WTC11 (cell line): ENCODE data around the gene MYH11. TPM values are rescaled to one million over a fixed set of nuclear protein-coding genes. Genes with fewer than 3 reads are reported as not detected.
"Not testable (repeated sequence)": the region's sequence is repeated elsewhere in the genome, so short reads cannot be mapped to it uniquely, and the experiment has no call there.

Experiments
- ATAC-seq: fragments of 200-7000 bp; cut with Tn5 transposase; 2 replicates; pipeline ENCODE4 v1.10.0; 2021; ENCODE audit warnings: mild to moderate bottlenecking, moderate library complexity
- CTCF ChIA-PET: fragments of 300-600 bp; sonication (Branson Sonifier 250); formaldehyde crosslinking; loops from one replicate; lab custom pipeline; 2021; ENCODE audit warnings: antibody characterized with exemption; lab: Charles Lee
- POLR2A ChIA-PET: fragments of 350-600 bp; sonication (Branson Sonifier 250); formaldehyde crosslinking; loops from one replicate; lab custom pipeline; 2021; ENCODE audit warnings: antibody characterized with exemption; lab: Charles Lee
- DNase-seq: peaks from one replicate; pipeline ENCODE4 v3.0.0; 2021; ENCODE audit warnings: low spot score
- H3K27ac Mint-ChIP-seq: 2 replicates; pipeline ENCODE4 v1.8.0; 2021; ENCODE audit warnings: mixed read lengths
- H3K27me3 Mint-ChIP-seq: 2 replicates; pipeline ENCODE4 v1.8.0; 2021; ENCODE audit warnings: low read depth, mild to moderate bottlenecking, moderate library complexity, mixed read lengths
- H3K36me3 Mint-ChIP-seq: 2 replicates; pipeline ENCODE4 v1.8.0; 2021; ENCODE audit warnings: mixed read lengths
- H3K4me1 Mint-ChIP-seq: 2 replicates; pipeline ENCODE4 v1.8.0; 2022; ENCODE audit warnings: mixed read lengths
- H3K4me3 Mint-ChIP-seq: 2 replicates; pipeline ENCODE4 v1.8.0; 2021; ENCODE audit warnings: mild to moderate bottlenecking, moderate library complexity, mixed read lengths
- H3K9me3 Mint-ChIP-seq: 2 replicates; pipeline ENCODE4 v1.8.0; 2021; ENCODE audit warnings: mixed read lengths
- ATF1 ChIP-seq: sonication (generic); formaldehyde crosslinking; IDR thresholded peaks from 2 replicates; pipeline ENCODE4 v1.8.1; 2023; ENCODE audit warnings: mild to moderate bottlenecking, moderate library complexity, missing genetic modification reagents
- CBFB ChIP-seq: sonication (generic); formaldehyde crosslinking; IDR thresholded peaks from 2 replicates; pipeline ENCODE4 v1.8.1; 2022; ENCODE audit warnings: mild to moderate bottlenecking, low read depth, missing genetic modification reagents
- CREB1 ChIP-seq: sonication (generic); formaldehyde crosslinking; IDR thresholded peaks from 2 replicates; pipeline ENCODE4 v1.8.0; 2023; ENCODE audit warnings: mild to moderate bottlenecking, missing genetic modification reagents
- FOXJ3 ChIP-seq: sonication (generic); formaldehyde crosslinking; IDR thresholded peaks from 2 replicates; pipeline ENCODE4 v1.9.0; 2021; ENCODE audit warnings: missing genetic modification reagents, mild to moderate bottlenecking, borderline replicate concordance
- GRHL2 ChIP-seq: fragments of 250-450 bp; sonication (Bioruptor Pico); IDR thresholded peaks from 2 replicates; pipeline ENCODE4 v1.8.0; 2022; ENCODE audit warnings: mild to moderate bottlenecking, moderate library complexity; ENCODE audit not compliant: insufficient replicate concordance, severe bottlenecking
- GTF2I ChIP-seq: fragments of 250-450 bp; sonication (Bioruptor Pico); conservative IDR thresholded peaks from 2 replicates; pipeline ENCODE4 v1.4.0; 2021; ENCODE audit warnings: mild to moderate bottlenecking
- IRF2 ChIP-seq: sonication (generic); formaldehyde crosslinking; IDR thresholded peaks from 2 replicates; pipeline ENCODE4 v1.8.0; 2022; ENCODE audit warnings: low read depth, missing genetic modification reagents, borderline replicate concordance
- MXD4 ChIP-seq: fragments of 250-450 bp; sonication (Bioruptor Pico); IDR thresholded peaks from 2 replicates; pipeline ENCODE4 v1.8.0; 2021; ENCODE audit warnings: mild to moderate bottlenecking, moderate library complexity, borderline replicate concordance
- RELA ChIP-seq: sonication (generic); formaldehyde crosslinking; IDR thresholded peaks from 2 replicates; pipeline ENCODE4 v1.8.1; 2022; ENCODE audit warnings: missing genetic modification reagents, mild to moderate bottlenecking, borderline replicate concordance
- RORB ChIP-seq: fragments of 250-450 bp; sonication (Bioruptor Pico); IDR thresholded peaks from 2 replicates; pipeline ENCODE4 v1.9.0; 2021; ENCODE audit warnings: mild to moderate bottlenecking
- SMAD3 ChIP-seq: sonication (generic); formaldehyde crosslinking; IDR thresholded peaks from 2 replicates; pipeline ENCODE4 v1.8.0; 2022; ENCODE audit warnings: missing genetic modification reagents, mild to moderate bottlenecking, borderline replicate concordance
- SP1 ChIP-seq: sonication (generic); formaldehyde crosslinking; conservative IDR thresholded peaks from 2 replicates; pipeline ENCODE4 v1.8.1; 2022; ENCODE audit warnings: missing genetic modification reagents
- ZBTB21 ChIP-seq: sonication (generic); formaldehyde crosslinking; IDR thresholded peaks from 2 replicates; pipeline ENCODE4 v1.8.1; 2023; ENCODE audit warnings: mild to moderate bottlenecking, missing genetic modification reagents, borderline replicate concordance
- ZNF121 ChIP-seq: sonication (generic); formaldehyde crosslinking; IDR thresholded peaks from 2 replicates; pipeline ENCODE4 v1.8.0; 2023; ENCODE audit warnings: missing genetic modification reagents
- ZNF138 ChIP-seq: sonication (generic); formaldehyde crosslinking; conservative IDR thresholded peaks from 2 replicates; pipeline ENCODE4 v1.8.1; 2022; ENCODE audit warnings: mild to moderate bottlenecking, moderate library complexity, missing genetic modification reagents
- ZNF232 ChIP-seq: sonication (generic); formaldehyde crosslinking; IDR thresholded peaks from 2 replicates; pipeline ENCODE4 v1.8.0; 2022; ENCODE audit warnings: mild to moderate bottlenecking, missing genetic modification reagents
- ZNF317 ChIP-seq: sonication (generic); formaldehyde crosslinking; IDR thresholded peaks from 2 replicates; pipeline ENCODE4 v1.8.1; 2023; ENCODE audit warnings: low read depth, mild to moderate bottlenecking, moderate library complexity, missing genetic modification reagents, borderline replicate concordance
- total RNA-seq: library from RNA; stranded (reverse); gene quantifications from 3 replicates; pipeline ENCODE4 v1.2.3, GENCODE V29; 2021
- TF ChIP-seq, protein P1 (sequence below): sonication (generic); formaldehyde crosslinking; IDR thresholded peaks from 2 replicates; pipeline ENCODE4 v1.8.1; 2023; ENCODE audit warnings: mild to moderate bottlenecking, missing genetic modification reagents, borderline replicate concordance
- TF ChIP-seq, protein P2 (sequence below): sonication (generic); formaldehyde crosslinking; IDR thresholded peaks from 2 replicates; pipeline ENCODE4 v1.8.0; 2022; ENCODE audit warnings: mild to moderate bottlenecking, missing genetic modification reagents
- TF ChIP-seq, protein P3 (sequence below): fragments of 250-450 bp; sonication (Bioruptor Pico); IDR thresholded peaks from 2 replicates; pipeline ENCODE4 v2.1.2; 2022; ENCODE audit warnings: mild to moderate bottlenecking, moderate library complexity
- TF ChIP-seq, protein P4 (sequence below): sonication (generic); formaldehyde crosslinking; IDR thresholded peaks from 2 replicates; pipeline ENCODE4 v1.8.0; 2023; ENCODE audit warnings: missing genetic modification reagents, mild to moderate bottlenecking, borderline replicate concordance
- TF ChIP-seq, protein P5 (sequence below): sonication (generic); formaldehyde crosslinking; IDR thresholded peaks from 2 replicates; pipeline ENCODE4 v1.8.1; 2023; ENCODE audit warnings: mild to moderate bottlenecking, missing genetic modification reagents

MYH11 gene
- total RNA-seq, 1 experiment from 2014 or later: 0.74 TPM

DNA sequence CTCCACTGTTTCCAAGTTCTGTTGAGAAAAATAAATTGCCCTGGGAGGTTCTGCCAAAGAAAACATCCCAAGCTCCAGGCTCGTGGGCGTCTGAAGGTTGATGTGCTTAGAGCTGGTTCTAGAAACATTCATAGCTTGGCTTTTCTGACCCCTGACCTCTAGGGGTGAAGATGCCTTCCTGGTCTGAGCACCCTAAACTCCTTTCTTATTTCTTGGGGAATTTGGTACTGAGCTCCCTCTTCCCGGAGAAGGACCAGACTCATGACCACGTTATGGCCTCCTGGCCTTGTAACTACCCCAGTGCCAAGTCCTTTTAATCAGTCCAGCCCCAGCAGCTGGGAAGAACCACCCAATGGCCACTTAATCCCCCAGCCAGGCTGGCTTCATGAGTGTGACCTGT, 66.4 kb downstream of the MYH11 start:
- CTCF ChIA-PET: interaction anchor here (1.9 kb wide), 1 partner anchor 13 kb away, joined by 6 read pairs; no protein-coding TSS in a partner anchor
- H3K4me3 Mint-ChIP-seq: no peak overlapping the region
- POLR2A ChIA-PET: no interaction called here
- ATAC-seq (no peak), DNase-seq (no peak)
- no peak overlapping the region for H3K27ac Mint-ChIP-seq
- H3K9me3 Mint-ChIP-seq: peaks cover 5% of the 10 kb centered on the region; the same call in 1 of the 2 replicates
- no peaks in the 10 kb centered on the region for H3K36me3 Mint-ChIP-seq
- H3K4me1 Mint-ChIP-seq: peaks cover 6% of the 10 kb centered on the region
- no peaks in the 10 kb centered on the region for H3K27me3 Mint-ChIP-seq
- TF ChIP-seq ATF1: no peak
- TF ChIP-seq MXD4: no peak
- TF ChIP-seq RORB: no peak
- TF ChIP-seq ZBTB21 (CRISPR knock-in tag): no peak

DNA sequence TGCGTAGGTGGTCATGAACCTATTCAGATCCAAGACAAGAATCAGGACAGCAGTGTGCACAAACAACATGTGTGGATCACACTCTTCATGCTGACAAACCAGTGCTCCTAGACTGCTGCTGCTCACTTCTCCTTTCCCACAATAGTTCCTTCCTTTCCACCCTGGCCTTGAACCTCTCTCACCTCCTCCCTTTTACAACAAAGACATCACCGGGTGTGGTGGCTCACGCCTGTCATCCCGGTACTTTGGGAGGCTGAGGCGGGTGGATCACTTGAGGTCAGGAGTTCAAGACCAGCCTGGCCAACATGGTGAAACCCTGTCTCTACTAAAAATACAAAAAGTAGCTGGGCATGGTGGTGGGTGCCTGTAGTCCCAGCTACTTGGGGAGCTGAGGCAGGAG, 67.0 kb downstream of the MYH11 start:
- not testable (repeated sequence) for H3K27ac Mint-ChIP-seq

DNA sequence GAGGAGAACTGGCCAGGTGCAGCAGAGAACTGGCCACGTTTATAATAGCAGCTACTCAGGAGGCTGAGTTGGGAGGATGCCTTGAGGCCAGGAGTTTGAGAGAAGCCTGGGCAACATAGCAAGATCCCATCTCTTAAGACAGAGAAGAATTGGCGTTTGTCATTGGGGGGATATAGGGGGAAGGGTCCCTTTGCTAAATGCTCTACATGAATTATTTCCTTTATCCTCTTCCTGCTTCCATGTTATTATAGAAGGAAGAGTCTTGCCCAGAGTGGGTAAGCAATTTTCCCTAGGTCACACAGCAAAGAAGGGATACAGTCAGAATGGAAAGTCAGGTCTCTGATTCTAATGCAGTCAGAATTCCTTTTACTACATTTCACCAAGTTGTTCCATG, 68.0 kb downstream of the MYH11 start:
- TF ChIP-seq ZNF232 (CRISPR knock-in tag) (no peak), SP1 (no peak), ZNF121 (peak; percentile 23; the same call in 1 of the 2 replicates), CREB1 (CRISPR knock-in tag) (no peak), IRF2 (CRISPR knock-in tag) (no peak), RELA (CRISPR knock-in tag) (no peak), GRHL2 (CRISPR knock-in tag) (no peak), SMAD3 (no peak), GTF2I (0 out of 2 replicates have a peak, but pooled peaks have one; percentile 52), FOXJ3 (CRISPR knock-in tag) (no peak), CBFB (CRISPR knock-in tag) (no peak), ZNF138 (no peak)
- TF ChIP-seq, protein P1, sequence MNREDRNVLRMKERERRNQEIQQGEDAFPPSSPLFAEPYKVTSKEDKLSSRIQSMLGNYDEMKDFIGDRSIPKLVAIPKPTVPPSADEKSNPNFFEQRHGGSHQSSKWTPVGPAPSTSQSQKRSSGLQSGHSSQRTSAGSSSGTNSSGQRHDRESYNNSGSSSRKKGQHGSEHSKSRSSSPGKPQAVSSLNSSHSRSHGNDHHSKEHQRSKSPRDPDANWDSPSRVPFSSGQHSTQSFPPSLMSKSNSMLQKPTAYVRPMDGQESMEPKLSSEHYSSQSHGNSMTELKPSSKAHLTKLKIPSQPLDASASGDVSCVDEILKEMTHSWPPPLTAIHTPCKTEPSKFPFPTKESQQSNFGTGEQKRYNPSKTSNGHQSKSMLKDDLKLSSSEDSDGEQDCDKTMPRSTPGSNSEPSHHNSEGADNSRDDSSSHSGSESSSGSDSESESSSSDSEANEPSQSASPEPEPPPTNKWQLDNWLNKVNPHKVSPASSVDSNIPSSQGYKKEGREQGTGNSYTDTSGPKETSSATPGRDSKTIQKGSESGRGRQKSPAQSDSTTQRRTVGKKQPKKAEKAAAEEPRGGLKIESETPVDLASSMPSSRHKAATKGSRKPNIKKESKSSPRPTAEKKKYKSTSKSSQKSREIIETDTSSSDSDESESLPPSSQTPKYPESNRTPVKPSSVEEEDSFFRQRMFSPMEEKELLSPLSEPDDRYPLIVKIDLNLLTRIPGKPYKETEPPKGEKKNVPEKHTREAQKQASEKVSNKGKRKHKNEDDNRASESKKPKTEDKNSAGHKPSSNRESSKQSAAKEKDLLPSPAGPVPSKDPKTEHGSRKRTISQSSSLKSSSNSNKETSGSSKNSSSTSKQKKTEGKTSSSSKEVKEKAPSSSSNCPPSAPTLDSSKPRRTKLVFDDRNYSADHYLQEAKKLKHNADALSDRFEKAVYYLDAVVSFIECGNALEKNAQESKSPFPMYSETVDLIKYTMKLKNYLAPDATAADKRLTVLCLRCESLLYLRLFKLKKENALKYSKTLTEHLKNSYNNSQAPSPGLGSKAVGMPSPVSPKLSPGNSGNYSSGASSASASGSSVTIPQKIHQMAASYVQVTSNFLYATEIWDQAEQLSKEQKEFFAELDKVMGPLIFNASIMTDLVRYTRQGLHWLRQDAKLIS (CRISPR knock-in tag): no peak
- TF ChIP-seq, protein P2, sequence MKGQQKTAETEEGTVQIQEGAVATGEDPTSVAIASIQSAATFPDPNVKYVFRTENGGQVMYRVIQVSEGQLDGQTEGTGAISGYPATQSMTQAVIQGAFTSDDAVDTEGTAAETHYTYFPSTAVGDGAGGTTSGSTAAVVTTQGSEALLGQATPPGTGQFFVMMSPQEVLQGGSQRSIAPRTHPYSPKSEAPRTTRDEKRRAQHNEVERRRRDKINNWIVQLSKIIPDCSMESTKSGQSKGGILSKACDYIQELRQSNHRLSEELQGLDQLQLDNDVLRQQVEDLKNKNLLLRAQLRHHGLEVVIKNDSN (CRISPR knock-in tag): no peak
- TF ChIP-seq, protein P3, sequence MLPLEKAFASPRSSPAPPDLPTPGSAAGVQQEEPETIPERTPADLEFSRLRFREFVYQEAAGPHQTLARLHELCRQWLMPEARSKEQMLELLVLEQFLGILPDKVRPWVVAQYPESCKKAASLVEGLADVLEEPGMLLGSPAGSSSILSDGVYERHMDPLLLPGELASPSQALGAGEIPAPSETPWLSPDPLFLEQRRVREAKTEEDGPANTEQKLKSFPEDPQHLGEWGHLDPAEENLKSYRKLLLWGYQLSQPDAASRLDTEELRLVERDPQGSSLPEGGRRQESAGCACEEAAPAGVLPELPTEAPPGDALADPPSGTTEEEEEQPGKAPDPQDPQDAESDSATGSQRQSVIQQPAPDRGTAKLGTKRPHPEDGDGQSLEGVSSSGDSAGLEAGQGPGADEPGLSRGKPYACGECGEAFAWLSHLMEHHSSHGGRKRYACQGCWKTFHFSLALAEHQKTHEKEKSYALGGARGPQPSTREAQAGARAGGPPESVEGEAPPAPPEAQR (CRISPR knock-in tag): no peak
- TF ChIP-seq, protein P4, sequence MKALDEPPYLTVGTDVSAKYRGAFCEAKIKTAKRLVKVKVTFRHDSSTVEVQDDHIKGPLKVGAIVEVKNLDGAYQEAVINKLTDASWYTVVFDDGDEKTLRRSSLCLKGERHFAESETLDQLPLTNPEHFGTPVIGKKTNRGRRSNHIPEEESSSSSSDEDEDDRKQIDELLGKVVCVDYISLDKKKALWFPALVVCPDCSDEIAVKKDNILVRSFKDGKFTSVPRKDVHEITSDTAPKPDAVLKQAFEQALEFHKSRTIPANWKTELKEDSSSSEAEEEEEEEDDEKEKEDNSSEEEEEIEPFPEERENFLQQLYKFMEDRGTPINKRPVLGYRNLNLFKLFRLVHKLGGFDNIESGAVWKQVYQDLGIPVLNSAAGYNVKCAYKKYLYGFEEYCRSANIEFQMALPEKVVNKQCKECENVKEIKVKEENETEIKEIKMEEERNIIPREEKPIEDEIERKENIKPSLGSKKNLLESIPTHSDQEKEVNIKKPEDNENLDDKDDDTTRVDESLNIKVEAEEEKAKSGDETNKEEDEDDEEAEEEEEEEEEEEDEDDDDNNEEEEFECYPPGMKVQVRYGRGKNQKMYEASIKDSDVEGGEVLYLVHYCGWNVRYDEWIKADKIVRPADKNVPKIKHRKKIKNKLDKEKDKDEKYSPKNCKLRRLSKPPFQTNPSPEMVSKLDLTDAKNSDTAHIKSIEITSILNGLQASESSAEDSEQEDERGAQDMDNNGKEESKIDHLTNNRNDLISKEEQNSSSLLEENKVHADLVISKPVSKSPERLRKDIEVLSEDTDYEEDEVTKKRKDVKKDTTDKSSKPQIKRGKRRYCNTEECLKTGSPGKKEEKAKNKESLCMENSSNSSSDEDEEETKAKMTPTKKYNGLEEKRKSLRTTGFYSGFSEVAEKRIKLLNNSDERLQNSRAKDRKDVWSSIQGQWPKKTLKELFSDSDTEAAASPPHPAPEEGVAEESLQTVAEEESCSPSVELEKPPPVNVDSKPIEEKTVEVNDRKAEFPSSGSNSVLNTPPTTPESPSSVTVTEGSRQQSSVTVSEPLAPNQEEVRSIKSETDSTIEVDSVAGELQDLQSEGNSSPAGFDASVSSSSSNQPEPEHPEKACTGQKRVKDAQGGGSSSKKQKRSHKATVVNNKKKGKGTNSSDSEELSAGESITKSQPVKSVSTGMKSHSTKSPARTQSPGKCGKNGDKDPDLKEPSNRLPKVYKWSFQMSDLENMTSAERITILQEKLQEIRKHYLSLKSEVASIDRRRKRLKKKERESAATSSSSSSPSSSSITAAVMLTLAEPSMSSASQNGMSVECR (CRISPR knock-in tag): no peak
- TF ChIP-seq, protein P5, sequence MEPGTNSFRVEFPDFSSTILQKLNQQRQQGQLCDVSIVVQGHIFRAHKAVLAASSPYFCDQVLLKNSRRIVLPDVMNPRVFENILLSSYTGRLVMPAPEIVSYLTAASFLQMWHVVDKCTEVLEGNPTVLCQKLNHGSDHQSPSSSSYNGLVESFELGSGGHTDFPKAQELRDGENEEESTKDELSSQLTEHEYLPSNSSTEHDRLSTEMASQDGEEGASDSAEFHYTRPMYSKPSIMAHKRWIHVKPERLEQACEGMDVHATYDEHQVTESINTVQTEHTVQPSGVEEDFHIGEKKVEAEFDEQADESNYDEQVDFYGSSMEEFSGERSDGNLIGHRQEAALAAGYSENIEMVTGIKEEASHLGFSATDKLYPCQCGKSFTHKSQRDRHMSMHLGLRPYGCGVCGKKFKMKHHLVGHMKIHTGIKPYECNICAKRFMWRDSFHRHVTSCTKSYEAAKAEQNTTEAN (CRISPR knock-in tag): no peak
- Mint-ChIP-seq H3K27ac (no peak overlapping the region), H3K4me3 (no peak overlapping the region), H3K9me3 (peaks cover 5% of the 10 kb centered on the region; the same call in 1 of the 2 replicates), H3K4me1 (no peaks in the 10 kb centered on the region), H3K27me3 (no peaks in the 10 kb centered on the region), H3K36me3 (no peaks in the 10 kb centered on the region)
- DNase-seq (no peak), ATAC-seq (no peak)
- CTCF ChIA-PET: no interaction called here
- POLR2A ChIA-PET: no interaction called here

More for the DNA sequence above, 67.0 kb downstream of the MYH11 start:
- CTCF ChIA-PET: interaction anchor here (1.9 kb wide), 1 partner anchor 12 kb away, joined by 6 read pairs; no protein-coding TSS in a partner anchor
- POLR2A ChIA-PET, H3K9me3 Mint-ChIP-seq, DNase-seq, H3K4me3 Mint-ChIP-seq, H3K4me1 Mint-ChIP-seq, ATAC-seq, H3K27me3 Mint-ChIP-seq, H3K36me3 Mint-ChIP-seq: not testable (repeated sequence)
- 0 out of 2 replicates have a peak, but pooled peaks have one; percentile 28 for TF ChIP-seq ZNF317 (CRISPR knock-in tag)
